Measurements from ENCODE around the gene CLIC4. TPM values are rescaled to one million over a fixed set of nuclear protein-coding genes. Genes with fewer than 3 reads are reported as not detected.
A peak's percentile ranks its signal among the peaks of the same experiment; 100 is the strongest.

The CLIC4 gene
- total and polyA plus RNA-seq, 4 donors: 15.0 to 40.7 (median 28.4) TPM

GRCh38 chr1:24735509-24736375 is 9.5 kb upstream of the CLIC4 start (continued):
- TF ChIP-seq FOXA1 (IDR thresholded peaks at IDR 0.05) (no peak), JUND (IDR thresholded peaks at IDR 0.05) (no peak), EGR1 (IDR thresholded peaks at IDR 0.05; ENCODE audit: low read depth in 2 of 2) (no peak), YY1 (IDR thresholded peaks at IDR 0.05) (peak; percentile 75), RAD21 (IDR thresholded peaks at IDR 0.05) (peak in 1 of 2 donors; percentile 10)

GRCh38 chr1:24737368-24738117 is 7.7 kb upstream of the CLIC4 start:
- Histone ChIP-seq H3K36me3 (ENCODE audit: control insufficient read depth in 4 of 4, insufficient read depth in 3 of 4, low read depth in 1 of 4, low read length in 3 of 4) (no peaks in the 10 kb centered on the region), H3K9ac (ENCODE audit: low read depth in 1 of 2, low read length in 2 of 2) (no peak overlapping the region), H3K4me1 (ENCODE audit: control insufficient read depth in 4 of 4, insufficient read depth in 4 of 4, low read length in 3 of 4) (peaks cover 2 to 20% (median 11%) of the 10 kb centered on the region in 4 donors), H3K27me3 (ENCODE audit: control insufficient read depth in 4 of 4, insufficient read depth in 4 of 4, low read length in 3 of 4) (no peaks in the 10 kb centered on the region), H3K9me3 (ENCODE audit: control insufficient read depth in 4 of 4, low read length in 3 of 4) (no peaks in the 10 kb centered on the region), H3K27ac (ENCODE audit: low read depth in 1 of 2, low read length in 2 of 2) (no peak overlapping the region), H3K4me3 (ENCODE audit: low read depth in 1 of 3, low read length in 3 of 3) (no peak overlapping the region)
- 91% methylated on average over 6 of the region's 6 CpGs for whole genome bisulfite sequencing
- no peak for DNase-seq (ENCODE audit: low spot score)
- TF ChIP-seq EGR1 (IDR thresholded peaks at IDR 0.05; ENCODE audit: low read depth in 2 of 2): no peak
- no peak for TF ChIP-seq RXRA (IDR thresholded peaks at IDR 0.05)
- TF ChIP-seq JUND (IDR thresholded peaks at IDR 0.05): no peak
- TF ChIP-seq SP1 (IDR thresholded peaks at IDR 0.05): no peak
- TF ChIP-seq REST (IDR thresholded peaks at IDR 0.05): no peak
- no peak for TF ChIP-seq RAD21 (IDR thresholded peaks at IDR 0.05)
- no peak for TF ChIP-seq MAX (IDR thresholded peaks at IDR 0.05)
- TF ChIP-seq GABPA (IDR thresholded peaks at IDR 0.05 in 1 of 2, conservative IDR thresholded peaks at IDR 0.05 in 1 of 2): no peak
- no peak for TF ChIP-seq ZBTB33 (IDR thresholded peaks at IDR 0.05)
- TF ChIP-seq ATF3 (IDR thresholded peaks at IDR 0.05): no peak
- no peak for TF ChIP-seq YY1 (IDR thresholded peaks at IDR 0.05)
- no peak for TF ChIP-seq NR2F2 (IDR thresholded peaks at IDR 0.05)
- no peak for TF ChIP-seq HNF4G (IDR thresholded peaks at IDR 0.05)
- no peak for TF ChIP-seq CTCF (IDR thresholded peaks at IDR 0.05; ENCODE audit: low read depth, low read length, missing input control)
- no peak for TF ChIP-seq HNF4A (conservative IDR thresholded peaks at IDR 0.05)
- TF ChIP-seq FOXA2 (IDR thresholded peaks at IDR 0.05): no peak
